Muscle of leg (tissue), 11 donors: Measurements from ENCODE around the gene WDR73. TPM values are rescaled to one million over a fixed set of nuclear protein-coding genes. Genes with fewer than 3 reads are reported as not detected.
"Not testable (repeated sequence)": the region's sequence is repeated elsewhere in the genome, so short reads cannot be mapped to it uniquely, and the experiment has no call there.

ENCODE experiments used
- DNase-seq: peaks from one replicate; pipeline ENCODE4 v3.0.0; 2013
- H3K27ac ChIP-seq: one replicate; pipeline ENCODE4 v1.5.1; 2013; ENCODE audit warnings: mild to moderate bottlenecking, low read length, control low read depth
- H3K27me3 ChIP-seq: one replicate; pipeline ENCODE4 v1.6.1; 2013; ENCODE audit warnings: low read length; ENCODE audit not compliant: control insufficient read depth, insufficient read depth
- H3K36me3 ChIP-seq: one replicate; pipeline ENCODE4 v1.6.1; 2013; ENCODE audit warnings: low read length; ENCODE audit not compliant: control insufficient read depth, insufficient read depth
- H3K4me1 ChIP-seq: one replicate; pipeline ENCODE4 v1.6.1; 2013; ENCODE audit warnings: low read length; ENCODE audit not compliant: control insufficient read depth, insufficient read depth
- H3K4me3 ChIP-seq: one replicate; pipeline ENCODE4 v1.5.1; 2013; ENCODE audit warnings: low read length, control low read depth
- H3K9me3 ChIP-seq: replicated peaks from 2 replicates; pipeline ENCODE4 v1.6.1; 2013; ENCODE audit warnings: low read depth, low read length; ENCODE audit not compliant: control insufficient read depth
- WGBS: methylation state at CpG from one replicate; pipeline ENCODE4 v1.1.5; 2013; ENCODE audit warnings: missing lambda C conversion rate; ENCODE audit not compliant: insufficient coverage; 5-methylcytosine and 5-hydroxymethylcytosine counted together
- polyA plus RNA-seq, 8 donors: library from polyadenylated mRNA; unstranded; fragments of 120-200 nt; gene quantifications; one replicate each; pipeline versions ENCODE4 v1.2.1 to v1.2.3, GENCODE V29; 2013; ENCODE audit warnings: inconsistent platforms in 1 of 8, low replicate concordance in 1 of 8; ENCODE audit not compliant: insufficient read length in 8 of 8, insufficient read depth in 1 of 8
- total RNA-seq: library from RNA; stranded (reverse); fragments of 120-200 nt; gene quantifications from one replicate; pipeline ENCODE4 v1.2.4, GENCODE V29; 2013

Gene WDR73
- total and polyA plus RNA-seq, 9 donors: 12.8 to 21.3 (median 17.9) TPM

DNA sequence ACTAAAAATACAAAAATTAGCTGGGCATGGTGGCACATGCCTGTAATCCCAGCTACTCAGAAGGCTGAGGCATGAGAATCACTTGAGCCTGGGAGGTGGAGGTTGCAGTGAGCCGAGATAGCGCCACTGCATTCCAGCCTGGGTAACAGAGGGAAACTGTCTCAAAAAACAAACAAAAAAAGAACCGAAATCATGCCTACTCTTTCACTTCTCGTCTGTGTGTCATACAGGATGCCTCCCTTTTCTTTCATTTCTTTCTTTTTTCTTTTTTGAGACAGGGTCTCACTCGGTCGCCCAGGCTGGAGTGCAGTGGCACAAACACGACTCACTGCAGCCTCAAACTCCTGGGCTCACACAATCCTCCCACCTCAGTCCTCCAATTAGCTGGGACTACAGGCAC is 32.4 kb upstream of the WDR73 start:
- H3K27ac ChIP-seq, H3K9me3 ChIP-seq, H3K4me3 ChIP-seq, H3K4me1 ChIP-seq, DNase-seq, H3K27me3 ChIP-seq: not testable (repeated sequence)
- WGBS: 95% methylated on average over 2 of the region's 7 CpGs
- peaks cover 34% of the 10 kb centered on the region for H3K36me3 ChIP-seq

DNA sequence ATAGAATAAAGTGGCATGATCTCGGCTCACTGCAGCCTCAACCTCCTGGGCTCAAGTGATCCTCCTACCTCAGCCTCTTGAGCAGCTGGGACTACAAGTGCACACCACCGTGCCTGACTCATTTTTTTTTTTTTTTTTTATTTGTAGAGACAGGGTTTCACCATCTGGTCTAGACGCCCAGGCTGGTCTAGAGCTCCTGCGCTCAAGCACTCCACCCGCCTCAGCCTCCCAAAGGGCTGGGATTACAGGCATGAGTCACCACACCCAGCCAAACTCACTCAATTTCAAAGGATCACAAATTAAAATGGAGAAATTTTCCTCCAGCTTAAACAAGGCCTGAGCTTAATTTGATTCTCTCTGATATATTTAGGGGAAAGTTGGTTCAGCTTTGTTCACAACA is 31.2 kb upstream of the WDR73 start:
- Histone ChIP-seq H3K36me3 (peaks cover 32% of the 10 kb centered on the region), H3K9me3 (no peaks in the 10 kb centered on the region), H3K4me3 (no peak overlapping the region), H3K27ac (no peak overlapping the region), H3K4me1 (no peaks in the 10 kb centered on the region), H3K27me3 (no peaks in the 10 kb centered on the region)
- DNase-seq: no peak
- 90% methylated on average over 2 of the region's 5 CpGs for WGBS

DNA sequence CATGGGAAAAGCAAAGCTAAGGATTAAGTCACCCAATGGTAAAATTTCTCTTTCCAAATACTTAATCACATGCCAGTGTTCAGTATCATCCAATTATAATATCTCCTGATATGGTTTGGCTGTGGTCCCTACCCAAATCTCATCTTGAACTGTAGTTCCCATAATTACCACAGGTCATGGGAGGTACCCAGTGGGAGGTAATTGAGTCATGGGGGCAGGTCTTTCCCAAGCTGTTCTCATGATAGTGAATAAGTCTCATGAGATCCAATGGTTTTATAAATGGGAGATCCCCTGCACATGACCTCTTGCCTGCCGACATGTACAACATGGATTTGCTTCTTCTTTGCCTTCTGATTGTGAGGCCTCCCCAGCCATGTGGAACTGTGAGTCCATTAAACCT is 30.0 kb upstream of the WDR73 start:
- H3K27me3 ChIP-seq: no peaks in the 10 kb centered on the region
- no peaks in the 10 kb centered on the region for H3K4me1 ChIP-seq
- H3K27ac ChIP-seq: no peak overlapping the region
- no CpG with 5 or more reads among the region's 1 CpG for WGBS
- no peak overlapping the region for H3K4me3 ChIP-seq
- DNase-seq: no peak
- H3K36me3 ChIP-seq: peaks cover 33% of the 10 kb centered on the region
- H3K9me3 ChIP-seq: no peaks in the 10 kb centered on the region

DNA sequence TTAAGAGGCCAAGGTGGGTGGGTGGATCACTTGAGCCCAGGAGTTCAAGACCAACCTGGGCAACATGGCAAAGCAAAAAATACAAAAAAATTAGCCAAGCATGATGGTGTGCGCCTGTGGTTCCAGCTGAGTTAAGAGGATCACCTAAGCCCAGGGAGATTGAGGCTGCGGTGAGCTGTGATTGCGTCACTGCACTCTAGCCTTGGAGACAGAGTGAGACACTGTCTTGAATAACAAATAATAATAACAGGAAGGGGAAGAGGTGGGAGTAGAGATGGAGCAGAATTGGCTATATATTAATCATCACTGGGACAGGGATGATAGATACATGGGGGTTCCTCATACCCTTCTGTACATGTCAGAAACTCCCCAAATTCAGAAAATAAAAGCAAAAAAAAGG is 27.7 kb upstream of the WDR73 start:
- Histone ChIP-seq H3K27me3 (no peaks in the 10 kb centered on the region), H3K36me3 (peaks cover 31% of the 10 kb centered on the region), H3K4me1 (no peaks in the 10 kb centered on the region), H3K27ac (no peak overlapping the region), H3K9me3 (no peaks in the 10 kb centered on the region), H3K4me3 (no peak overlapping the region)
- no peak for DNase-seq
- WGBS: 87% methylated on average over 3 of the region's 3 CpGs

DNA sequence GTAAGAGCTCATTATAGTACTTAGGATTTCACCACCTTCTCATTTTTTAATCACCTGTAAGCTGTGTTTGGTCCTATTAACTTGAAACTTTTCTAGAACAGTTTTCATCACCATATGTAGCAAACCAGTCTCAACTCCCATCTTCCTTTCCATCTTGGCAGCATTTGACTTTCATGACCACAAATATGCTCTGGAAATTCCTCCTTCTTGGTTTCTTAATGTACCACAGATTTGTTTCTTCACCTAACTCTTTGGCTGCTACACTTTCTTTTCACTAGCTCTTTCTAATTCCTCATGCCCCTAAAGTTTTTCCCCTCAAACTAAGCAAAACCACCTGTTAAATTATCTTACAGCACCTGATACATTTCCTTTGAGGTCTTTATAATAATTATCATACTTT is 17.1 kb upstream of the WDR73 start:
- Histone ChIP-seq H3K27me3 (no peaks in the 10 kb centered on the region), H3K27ac (no peak overlapping the region), H3K4me3 (no peak overlapping the region), H3K36me3 (peaks cover 41% of the 10 kb centered on the region), H3K9me3 (no peaks in the 10 kb centered on the region), H3K4me1 (no peaks in the 10 kb centered on the region)
- DNase-seq: no peak

DNA sequence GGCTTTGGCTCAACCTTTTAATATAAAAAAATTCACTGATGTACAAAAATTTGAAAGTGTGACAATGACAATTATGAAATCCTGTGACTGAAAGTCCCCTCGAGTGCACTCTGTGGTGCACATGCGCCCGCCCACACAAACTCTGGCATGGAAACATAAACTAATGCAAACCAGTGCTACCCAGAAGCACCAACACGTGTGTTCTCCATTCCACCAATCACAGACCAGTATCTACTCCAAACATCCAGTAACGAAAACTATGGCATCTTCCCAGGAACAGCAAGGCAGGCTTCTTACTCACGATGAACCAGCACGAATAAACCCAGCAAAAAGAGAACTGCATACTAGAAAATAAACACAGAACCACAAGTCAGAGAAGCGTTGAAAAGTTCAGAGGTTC is 15.6 kb upstream of the WDR73 start:
- no peak overlapping the region for H3K4me3 ChIP-seq
- peaks cover 47% of the 10 kb centered on the region for H3K36me3 ChIP-seq
- H3K27me3 ChIP-seq: no peaks in the 10 kb centered on the region
- no peak overlapping the region for H3K27ac ChIP-seq
- no peaks in the 10 kb centered on the region for H3K9me3 ChIP-seq
- no peak for DNase-seq
- 92% methylated on average over 3 of the region's 8 CpGs for WGBS
- no peaks in the 10 kb centered on the region for H3K4me1 ChIP-seq

DNA sequence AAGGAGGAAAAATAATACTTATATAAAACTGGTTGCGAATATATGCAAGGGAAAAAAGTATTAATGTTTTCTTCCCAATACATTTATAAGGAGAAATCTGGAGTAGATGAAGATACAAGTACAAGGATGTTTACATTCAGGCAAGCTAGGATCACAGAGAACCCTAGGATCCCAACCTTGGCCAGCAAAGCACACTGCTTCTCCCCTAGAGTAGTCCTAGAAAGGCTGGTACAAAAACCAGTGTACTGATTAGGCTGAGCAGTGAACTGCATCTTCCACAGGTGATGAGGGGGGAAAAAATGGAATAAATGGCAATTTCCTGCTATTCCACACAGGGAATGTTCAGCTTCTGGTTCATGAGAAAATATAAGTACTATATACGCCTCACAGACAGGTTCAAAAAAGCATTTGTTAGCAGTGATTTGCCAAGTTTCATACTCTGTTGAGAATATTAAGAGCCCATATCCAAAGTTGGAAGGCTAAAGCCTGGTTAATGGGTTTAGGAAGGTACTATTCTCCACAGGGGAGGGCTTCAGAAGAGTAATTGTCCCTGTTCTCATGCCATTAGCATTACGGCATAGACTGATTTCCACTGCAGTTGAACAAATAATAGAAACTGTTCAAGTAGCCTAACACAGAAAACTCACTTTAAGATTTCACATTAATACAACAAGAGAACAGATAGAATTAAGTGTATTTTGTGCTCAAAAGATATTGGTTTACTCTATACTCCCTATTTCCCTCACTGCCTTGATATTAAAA is 14.3 kb upstream of the WDR73 start:
- no peak overlapping the region for H3K4me3 ChIP-seq
- no peak overlapping the region for H3K27ac ChIP-seq
- no peaks in the 10 kb centered on the region for H3K4me1 ChIP-seq
- no peak for DNase-seq
- WGBS: no CpG with 5 or more reads among the region's 3 CpGs
- H3K36me3 ChIP-seq: peaks cover 51% of the 10 kb centered on the region
- H3K27me3 ChIP-seq: no peaks in the 10 kb centered on the region
- no peaks in the 10 kb centered on the region for H3K9me3 ChIP-seq

DNA sequence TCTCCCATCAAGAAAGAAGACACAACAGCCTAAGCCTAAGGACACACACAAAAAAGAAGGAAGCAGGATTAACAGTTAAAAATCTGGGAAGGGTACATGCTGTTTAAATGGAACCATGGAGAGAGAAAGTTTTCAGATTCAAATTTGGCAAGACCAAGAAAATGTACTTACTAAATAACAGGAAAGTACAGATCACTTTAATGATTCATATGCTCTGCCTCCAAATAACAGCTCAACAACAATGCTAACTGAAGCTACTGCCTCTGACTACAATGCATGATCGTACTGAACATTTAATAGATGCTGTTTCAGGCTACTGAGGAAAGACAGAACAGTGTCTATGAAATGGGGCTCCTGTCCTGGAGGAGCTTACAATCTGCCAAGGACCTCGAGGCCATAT is 12.3 kb upstream of the WDR73 start:
- no peak for DNase-seq

DNA sequence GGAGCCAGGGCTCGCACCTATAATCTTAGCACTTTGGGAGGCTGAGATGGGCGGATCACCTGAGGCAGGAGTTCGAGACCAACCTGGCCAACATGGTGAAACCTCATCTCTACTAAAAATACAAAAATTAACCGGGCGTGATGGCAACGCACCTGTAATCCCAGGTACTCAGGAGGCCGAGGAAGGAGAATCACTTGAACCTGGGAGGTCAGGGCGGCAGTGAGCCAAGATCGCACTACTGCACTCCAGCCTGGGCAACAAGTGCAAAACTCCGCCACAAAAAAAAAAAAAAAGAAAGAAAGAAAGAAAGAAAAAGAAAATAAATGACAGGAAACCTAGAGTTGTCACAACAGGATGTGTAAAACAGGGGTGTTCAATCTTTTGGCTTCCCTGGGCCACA is 6.9 kb upstream of the WDR73 start:
- 94% methylated on average over 8 of the region's 10 CpGs for WGBS
- Histone ChIP-seq H3K27me3 (no peaks in the 10 kb centered on the region), H3K9me3 (no peaks in the 10 kb centered on the region), H3K4me3 (no peak overlapping the region), H3K27ac (no peak overlapping the region), H3K36me3 (peaks cover 18% of the 10 kb centered on the region), H3K4me1 (peaks cover 16% of the 10 kb centered on the region)
- DNase-seq: no peak

More for the DNA sequence above, 12.3 kb upstream of the WDR73 start:
- Histone ChIP-seq H3K4me3 (no peak overlapping the region), H3K27ac (no peak overlapping the region), H3K27me3 (no peaks in the 10 kb centered on the region), H3K36me3 (peaks cover 44% of the 10 kb centered on the region), H3K4me1 (no peaks in the 10 kb centered on the region), H3K9me3 (no peaks in the 10 kb centered on the region)
- no CpG with 5 or more reads among the region's 2 CpGs for WGBS

DNA sequence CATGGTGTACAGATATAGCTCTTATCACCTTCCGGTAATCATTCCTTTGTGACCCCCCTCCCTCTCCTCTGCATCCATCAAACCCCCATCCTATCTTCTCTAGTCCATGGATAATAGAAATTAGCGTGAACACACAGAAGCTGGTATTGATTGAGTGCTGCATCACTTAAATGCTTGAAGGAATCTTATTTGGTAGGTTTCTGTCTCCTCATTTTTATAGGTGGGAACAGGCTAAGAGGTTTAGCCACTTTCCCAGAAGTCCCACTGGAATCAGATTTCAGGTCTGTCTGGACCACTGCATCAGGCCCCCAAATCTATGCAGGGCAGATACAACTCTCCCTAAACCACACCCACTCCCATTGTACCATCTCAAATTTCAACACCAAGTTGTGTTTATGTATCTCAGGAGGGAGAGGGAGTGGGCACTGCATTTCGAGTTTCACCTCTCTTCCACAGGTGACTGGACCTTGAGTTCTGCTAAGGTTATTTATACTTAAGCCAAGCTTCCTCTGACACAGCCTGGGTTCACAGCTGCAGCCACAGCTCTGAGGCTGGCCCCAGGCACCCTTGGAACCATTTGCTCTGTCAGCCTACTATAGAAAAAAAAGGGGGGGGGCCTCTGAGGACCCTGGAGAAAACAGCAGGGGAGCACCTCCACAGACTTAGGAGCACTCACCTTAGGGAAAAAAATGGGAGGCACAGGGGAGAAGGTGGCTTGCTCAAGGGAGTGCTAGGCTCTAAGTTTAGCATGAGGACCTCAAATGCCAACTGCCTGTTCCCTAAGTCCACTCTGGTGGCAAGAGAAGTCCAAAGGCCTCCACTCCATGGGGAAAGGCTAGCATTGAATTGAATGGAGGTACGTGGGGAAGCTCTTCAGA is 6.1 kb upstream of the WDR73 start:
- H3K27me3 ChIP-seq: no peaks in the 10 kb centered on the region
- no peak for DNase-seq
- 50% methylated on average over 1 of the region's 4 CpGs for WGBS
- no peaks in the 10 kb centered on the region for H3K9me3 ChIP-seq
- peaks cover 12% of the 10 kb centered on the region for H3K36me3 ChIP-seq
- H3K4me1 ChIP-seq: peaks cover 19% of the 10 kb centered on the region
- H3K27ac ChIP-seq: no peak overlapping the region
- H3K4me3 ChIP-seq: no peak overlapping the region
